HEK293 (cell line): Measurements from ENCODE around the gene LSM10.
A peak's percentile ranks its signal among the peaks of the same experiment; 100 is the strongest.

ENCODE experiments used
- CTCF ChIA-PET: fragments of 350-600 bp; formaldehyde crosslinking; extraction: SDS; loops from one replicate; lab custom pipeline; 2021; ENCODE audit warnings: antibody characterized with exemption; lab: Yijun Ruan, JAX
- POLR2A ChIA-PET: fragments of 300-600 bp; formaldehyde crosslinking; extraction: SDS; loops from one replicate; lab custom pipeline; 2020; ENCODE audit warnings: antibody characterized with exemption, inconsistent platforms; lab: Yijun Ruan, JAX
- H3K27ac ChIP-seq: fragments of 200-500 bp; sonication (Bioruptor generic); 2 replicates; pipeline ENCODE4 v1.5.1; 2014; ENCODE audit warnings: low read depth, low read length, control low read depth, inconsistent platforms; ENCODE audit errors: extremely low read depth
- H3K36me3 ChIP-seq, 2 experiments: fragments of 200-500 bp in 1 of 2; sonication (Bioruptor generic) in 1 of 2; 1 replicate in 1 of 2; 2 replicates in 1 of 2; pipeline ENCODE4 v1.5.1; 2014 to 2017; ENCODE audit warnings: inconsistent platforms in 2 of 2, low read length in 2 of 2; ENCODE audit not compliant: control insufficient read depth in 2 of 2, insufficient read depth in 1 of 2
- H3K4me1 ChIP-seq: fragments of 200-500 bp; sonication (Bioruptor generic); 2 replicates; pipeline ENCODE4 v1.5.1; 2014; ENCODE audit warnings: mild to moderate bottlenecking, low read length, inconsistent platforms; ENCODE audit not compliant: control insufficient read depth, insufficient read depth
- H3K4me3 ChIP-seq: 2 replicates; pipeline ENCODE4 v1.5.1; 2011; ENCODE audit warnings: low read depth, mild to moderate bottlenecking, control low read depth, low read length, moderate library complexity
- H3K9me3 ChIP-seq: fragments of 200-500 bp; sonication (Bioruptor generic); 2 replicates; pipeline ENCODE4 v1.5.1; 2014; ENCODE audit warnings: low read depth, low read length, inconsistent platforms; ENCODE audit not compliant: control insufficient read depth, insufficient read depth
- BCL11A ChIP-seq: fragments of 450-650 bp; formaldehyde crosslinking; IDR thresholded peaks from 2 replicates; pipeline ENCODE4 v1.5.1; 2016; ENCODE audit warnings: low read depth, missing biosample characterization, missing genetic modification characterization
- HOXD13 ChIP-seq: sonication (generic); formaldehyde crosslinking; IDR thresholded peaks from 2 replicates; pipeline ENCODE4 v1.8.0; 2022; ENCODE audit warnings: missing genetic modification reagents, borderline replicate concordance
- IKZF3 ChIP-seq: fragments of 450-650 bp; IDR thresholded peaks from 2 replicates; pipeline ENCODE4 v1.5.0; 2018; ENCODE audit warnings: missing biosample characterization, mild to moderate bottlenecking, missing genetic modification characterization, moderate library complexity
- KLF7 ChIP-seq: fragments of 450-650 bp; formaldehyde crosslinking; IDR thresholded peaks from 2 replicates; pipeline ENCODE4 v1.5.1; 2016; ENCODE audit warnings: missing biosample characterization, missing genetic modification characterization, borderline replicate concordance
- ZBTB1 ChIP-seq: fragments of 450-650 bp; formaldehyde crosslinking; IDR thresholded peaks from 2 replicates; pipeline ENCODE4 v1.5.1; 2016; ENCODE audit warnings: missing biosample characterization, missing genetic modification characterization
- ZBTB21 ChIP-seq: fragments of 450-650 bp; formaldehyde crosslinking; IDR thresholded peaks from 2 replicates; pipeline ENCODE4 v1.5.1; 2017; ENCODE audit warnings: missing biosample characterization, missing genetic modification characterization
- ZBTB8A ChIP-seq: fragments of 450-650 bp; formaldehyde crosslinking; IDR thresholded peaks from 2 replicates; pipeline ENCODE4 v1.5.1; 2016; ENCODE audit warnings: missing biosample characterization, missing genetic modification characterization
- ZNF140 ChIP-seq: fragments of 450-650 bp; formaldehyde crosslinking; IDR thresholded peaks from 2 replicates; pipeline ENCODE4 v1.5.1; 2016; ENCODE audit warnings: missing biosample characterization, missing genetic modification characterization
- ZNF302 ChIP-seq: fragments of 450-650 bp; formaldehyde crosslinking; IDR thresholded peaks from 2 replicates; pipeline ENCODE4 v1.5.1; 2016; ENCODE audit warnings: missing biosample characterization, missing genetic modification characterization, low read depth
- ZNF654 ChIP-seq: fragments of 450-650 bp; formaldehyde crosslinking; IDR thresholded peaks from 2 replicates; pipeline ENCODE4 v1.5.1; 2016; ENCODE audit warnings: low read depth, missing biosample characterization, missing genetic modification characterization
- ZNF701 ChIP-seq: fragments of 450-650 bp; formaldehyde crosslinking; IDR thresholded peaks from 2 replicates; pipeline ENCODE4 v1.5.1; 2016; ENCODE audit warnings: missing biosample characterization, missing genetic modification characterization
- ZNF837 ChIP-seq: fragments of 450-650 bp; formaldehyde crosslinking; IDR thresholded peaks from 2 replicates; pipeline ENCODE4 v1.5.1; 2016; ENCODE audit warnings: missing biosample characterization, missing genetic modification characterization
- ZSCAN16 ChIP-seq: fragments of 450-650 bp; formaldehyde crosslinking; IDR thresholded peaks from 2 replicates; pipeline ENCODE4 v1.5.1; 2016; ENCODE audit warnings: missing biosample characterization, missing genetic modification characterization
- TF ChIP-seq, protein P1 (sequence below): fragments of 450-650 bp; formaldehyde crosslinking; IDR thresholded peaks from 2 replicates; pipeline ENCODE4 v1.5.1; 2017; ENCODE audit warnings: missing biosample characterization, missing genetic modification characterization
- TF ChIP-seq, protein P2 (sequence below): IDR thresholded peaks from 2 replicates; pipeline ENCODE4 v1.6.1; 2011; ENCODE audit warnings: mild to moderate bottlenecking, low read depth, low read length, borderline replicate concordance
- TF ChIP-seq, protein P3 (sequence below): fragments of 450-650 bp; formaldehyde crosslinking; IDR thresholded peaks from 2 replicates; pipeline ENCODE4 v1.5.1; 2016; ENCODE audit warnings: missing biosample characterization, missing genetic modification characterization, borderline replicate concordance
- TF ChIP-seq, protein P4 (sequence below): fragments of 450-650 bp; formaldehyde crosslinking; IDR thresholded peaks from 2 replicates; pipeline ENCODE4 v1.5.1; 2016; ENCODE audit warnings: missing biosample characterization, missing genetic modification characterization
- TF ChIP-seq, protein P5 (sequence below): fragments of 450-650 bp; formaldehyde crosslinking; IDR thresholded peaks from 2 replicates; pipeline ENCODE4 v1.5.1; 2016; ENCODE audit warnings: missing biosample characterization, missing genetic modification characterization
- TF ChIP-seq, protein P6 (sequence below): fragments of 450-650 bp; formaldehyde crosslinking; IDR thresholded peaks from 2 replicates; pipeline ENCODE4 v1.5.1; 2017; ENCODE audit warnings: missing biosample characterization, missing genetic modification characterization

Gene LSM10

DNA sequence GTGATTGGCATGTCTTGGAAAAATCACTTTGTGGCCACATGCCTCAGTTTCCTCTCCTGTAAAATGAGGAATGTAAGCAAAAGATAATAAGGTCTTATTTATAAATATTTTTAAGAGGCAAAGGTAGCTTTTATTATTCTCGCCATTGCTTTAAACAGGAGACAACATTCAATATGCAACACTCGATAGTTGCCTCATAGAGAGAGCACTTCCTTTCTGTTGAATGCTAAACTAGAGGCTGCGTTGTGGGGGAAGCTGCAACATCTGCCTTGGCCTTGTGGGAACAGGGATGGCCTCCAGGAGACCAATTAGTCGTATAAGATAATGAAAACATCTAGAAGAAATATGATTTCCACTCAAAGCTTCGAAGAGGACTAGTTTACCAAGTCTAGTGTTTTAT, 49.0 kb upstream of the LSM10 start (continued):
- TF ChIP-seq, protein P1, sequence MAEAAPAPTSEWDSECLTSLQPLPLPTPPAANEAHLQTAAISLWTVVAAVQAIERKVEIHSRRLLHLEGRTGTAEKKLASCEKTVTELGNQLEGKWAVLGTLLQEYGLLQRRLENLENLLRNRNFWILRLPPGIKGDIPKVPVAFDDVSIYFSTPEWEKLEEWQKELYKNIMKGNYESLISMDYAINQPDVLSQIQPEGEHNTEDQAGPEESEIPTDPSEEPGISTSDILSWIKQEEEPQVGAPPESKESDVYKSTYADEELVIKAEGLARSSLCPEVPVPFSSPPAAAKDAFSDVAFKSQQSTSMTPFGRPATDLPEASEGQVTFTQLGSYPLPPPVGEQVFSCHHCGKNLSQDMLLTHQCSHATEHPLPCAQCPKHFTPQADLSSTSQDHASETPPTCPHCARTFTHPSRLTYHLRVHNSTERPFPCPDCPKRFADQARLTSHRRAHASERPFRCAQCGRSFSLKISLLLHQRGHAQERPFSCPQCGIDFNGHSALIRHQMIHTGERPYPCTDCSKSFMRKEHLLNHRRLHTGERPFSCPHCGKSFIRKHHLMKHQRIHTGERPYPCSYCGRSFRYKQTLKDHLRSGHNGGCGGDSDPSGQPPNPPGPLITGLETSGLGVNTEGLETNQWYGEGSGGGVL (tag by site-specific recombination): no peak
- no peak for TF ChIP-seq ZSCAN16 (tag by site-specific recombination)
- TF ChIP-seq, protein P2, sequence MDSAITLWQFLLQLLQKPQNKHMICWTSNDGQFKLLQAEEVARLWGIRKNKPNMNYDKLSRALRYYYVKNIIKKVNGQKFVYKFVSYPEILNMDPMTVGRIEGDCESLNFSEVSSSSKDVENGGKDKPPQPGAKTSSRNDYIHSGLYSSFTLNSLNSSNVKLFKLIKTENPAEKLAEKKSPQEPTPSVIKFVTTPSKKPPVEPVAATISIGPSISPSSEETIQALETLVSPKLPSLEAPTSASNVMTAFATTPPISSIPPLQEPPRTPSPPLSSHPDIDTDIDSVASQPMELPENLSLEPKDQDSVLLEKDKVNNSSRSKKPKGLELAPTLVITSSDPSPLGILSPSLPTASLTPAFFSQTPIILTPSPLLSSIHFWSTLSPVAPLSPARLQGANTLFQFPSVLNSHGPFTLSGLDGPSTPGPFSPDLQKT: no peak

DNA sequence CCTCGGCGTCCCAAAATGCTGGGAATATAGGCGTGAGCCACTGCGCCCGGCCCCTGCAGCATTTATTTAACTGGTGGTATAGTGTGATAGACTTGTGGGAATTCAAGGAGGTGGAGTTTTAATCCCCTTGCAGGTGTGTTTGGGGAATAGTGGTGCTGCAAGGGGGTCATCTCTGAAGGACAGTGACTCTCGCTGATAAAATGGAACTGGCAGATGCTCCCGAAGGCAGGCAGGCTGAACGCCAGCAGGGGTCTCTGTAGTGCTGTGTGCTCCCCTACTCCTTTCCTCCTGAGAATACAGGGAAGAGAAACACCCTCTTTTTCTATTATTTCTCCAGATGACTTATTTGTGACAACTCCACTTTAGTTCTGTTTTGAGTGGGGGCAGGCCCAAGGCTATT, 48.6 kb upstream of the LSM10 start:
- no peak overlapping the region for H3K27ac ChIP-seq
- no peak overlapping the region for H3K4me3 ChIP-seq
- TF ChIP-seq, protein P3, sequence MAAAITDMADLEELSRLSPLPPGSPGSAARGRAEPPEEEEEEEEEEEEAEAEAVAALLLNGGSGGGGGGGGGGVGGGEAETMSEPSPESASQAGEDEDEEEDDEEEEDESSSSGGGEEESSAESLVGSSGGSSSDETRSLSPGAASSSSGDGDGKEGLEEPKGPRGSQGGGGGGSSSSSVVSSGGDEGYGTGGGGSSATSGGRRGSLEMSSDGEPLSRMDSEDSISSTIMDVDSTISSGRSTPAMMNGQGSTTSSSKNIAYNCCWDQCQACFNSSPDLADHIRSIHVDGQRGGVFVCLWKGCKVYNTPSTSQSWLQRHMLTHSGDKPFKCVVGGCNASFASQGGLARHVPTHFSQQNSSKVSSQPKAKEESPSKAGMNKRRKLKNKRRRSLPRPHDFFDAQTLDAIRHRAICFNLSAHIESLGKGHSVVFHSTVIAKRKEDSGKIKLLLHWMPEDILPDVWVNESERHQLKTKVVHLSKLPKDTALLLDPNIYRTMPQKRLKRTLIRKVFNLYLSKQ: no peak
- TF ChIP-seq KLF7 (tag by site-specific recombination) (no peak), ZNF701 (tag by site-specific recombination) (no peak), ZNF837 (no peak), ZBTB8A (tag by site-specific recombination) (no peak), ZBTB1 (tag by site-specific recombination) (no peak), ZNF140 (no peak), ZNF654 (tag by site-specific recombination) (peak; percentile 48), ZNF302 (tag by site-specific recombination) (no peak), BCL11A (tag by site-specific recombination) (no peak), ZBTB21 (tag by site-specific recombination) (no peak), HOXD13 (CRISPR knock-in tag) (no peak), IKZF3 (0 out of 2 replicates have a peak, but pooled peaks have one; percentile 22)
- TF ChIP-seq, protein P4, sequence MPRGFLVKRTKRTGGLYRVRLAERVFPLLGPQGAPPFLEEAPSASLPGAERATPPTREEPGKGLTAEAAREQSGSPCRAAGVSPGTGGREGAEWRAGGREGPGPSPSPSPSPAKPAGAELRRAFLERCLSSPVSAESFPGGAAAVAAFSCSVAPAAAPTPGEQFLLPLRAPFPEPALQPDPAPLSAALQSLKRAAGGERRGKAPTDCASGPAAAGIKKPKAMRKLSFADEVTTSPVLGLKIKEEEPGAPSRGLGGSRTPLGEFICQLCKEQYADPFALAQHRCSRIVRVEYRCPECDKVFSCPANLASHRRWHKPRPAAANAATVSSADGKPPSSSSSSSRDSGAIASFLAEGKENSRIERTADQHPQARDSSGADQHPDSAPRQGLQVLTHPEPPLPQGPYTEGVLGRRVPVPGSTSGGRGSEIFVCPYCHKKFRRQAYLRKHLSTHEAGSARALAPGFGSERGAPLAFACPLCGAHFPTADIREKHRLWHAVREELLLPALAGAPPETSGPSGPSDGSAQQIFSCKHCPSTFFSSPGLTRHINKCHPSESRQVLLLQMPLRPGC (tag by site-specific recombination): no peak
- TF ChIP-seq, protein P5, sequence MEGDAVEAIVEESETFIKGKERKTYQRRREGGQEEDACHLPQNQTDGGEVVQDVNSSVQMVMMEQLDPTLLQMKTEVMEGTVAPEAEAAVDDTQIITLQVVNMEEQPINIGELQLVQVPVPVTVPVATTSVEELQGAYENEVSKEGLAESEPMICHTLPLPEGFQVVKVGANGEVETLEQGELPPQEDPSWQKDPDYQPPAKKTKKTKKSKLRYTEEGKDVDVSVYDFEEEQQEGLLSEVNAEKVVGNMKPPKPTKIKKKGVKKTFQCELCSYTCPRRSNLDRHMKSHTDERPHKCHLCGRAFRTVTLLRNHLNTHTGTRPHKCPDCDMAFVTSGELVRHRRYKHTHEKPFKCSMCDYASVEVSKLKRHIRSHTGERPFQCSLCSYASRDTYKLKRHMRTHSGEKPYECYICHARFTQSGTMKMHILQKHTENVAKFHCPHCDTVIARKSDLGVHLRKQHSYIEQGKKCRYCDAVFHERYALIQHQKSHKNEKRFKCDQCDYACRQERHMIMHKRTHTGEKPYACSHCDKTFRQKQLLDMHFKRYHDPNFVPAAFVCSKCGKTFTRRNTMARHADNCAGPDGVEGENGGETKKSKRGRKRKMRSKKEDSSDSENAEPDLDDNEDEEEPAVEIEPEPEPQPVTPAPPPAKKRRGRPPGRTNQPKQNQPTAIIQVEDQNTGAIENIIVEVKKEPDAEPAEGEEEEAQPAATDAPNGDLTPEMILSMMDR (tag by site-specific recombination): peak; percentile 15; the same call in 1 of the 2 replicates
- TF ChIP-seq, protein P6, sequence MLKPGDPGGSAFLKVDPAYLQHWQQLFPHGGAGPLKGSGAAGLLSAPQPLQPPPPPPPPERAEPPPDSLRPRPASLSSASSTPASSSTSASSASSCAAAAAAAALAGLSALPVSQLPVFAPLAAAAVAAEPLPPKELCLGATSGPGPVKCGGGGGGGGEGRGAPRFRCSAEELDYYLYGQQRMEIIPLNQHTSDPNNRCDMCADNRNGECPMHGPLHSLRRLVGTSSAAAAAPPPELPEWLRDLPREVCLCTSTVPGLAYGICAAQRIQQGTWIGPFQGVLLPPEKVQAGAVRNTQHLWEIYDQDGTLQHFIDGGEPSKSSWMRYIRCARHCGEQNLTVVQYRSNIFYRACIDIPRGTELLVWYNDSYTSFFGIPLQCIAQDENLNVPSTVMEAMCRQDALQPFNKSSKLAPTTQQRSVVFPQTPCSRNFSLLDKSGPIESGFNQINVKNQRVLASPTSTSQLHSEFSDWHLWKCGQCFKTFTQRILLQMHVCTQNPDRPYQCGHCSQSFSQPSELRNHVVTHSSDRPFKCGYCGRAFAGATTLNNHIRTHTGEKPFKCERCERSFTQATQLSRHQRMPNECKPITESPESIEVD (tag by site-specific recombination): 0 out of 2 replicates have a peak, but pooled peaks have one; percentile 36
- TF ChIP-seq, all 188 proteins: peak for 4
- ChIA-PET CTCF (interaction anchor here (0.8 to 1.1 kb wide), 4 partner anchors 24 to 297 kb away, joined by 3 to 4 read pairs (median 4); partner anchors contain the start of genes CSF3R and TRAPPC3), POLR2A (no interaction called here)
- Histone ChIP-seq H3K4me1 (no peaks in the 10 kb centered on the region), H3K9me3 (no peaks in the 10 kb centered on the region), H3K36me3 (no peaks in the 10 kb centered on the region)
